NCI-H2107 (cell line): ENCODE results near the gene MDM4.

Source experiments
- DNase-seq: peaks from one replicate; lab custom pipeline; 2025; lab: John Stamatoyannopoulos, UW

The MDM4 gene

DNA sequence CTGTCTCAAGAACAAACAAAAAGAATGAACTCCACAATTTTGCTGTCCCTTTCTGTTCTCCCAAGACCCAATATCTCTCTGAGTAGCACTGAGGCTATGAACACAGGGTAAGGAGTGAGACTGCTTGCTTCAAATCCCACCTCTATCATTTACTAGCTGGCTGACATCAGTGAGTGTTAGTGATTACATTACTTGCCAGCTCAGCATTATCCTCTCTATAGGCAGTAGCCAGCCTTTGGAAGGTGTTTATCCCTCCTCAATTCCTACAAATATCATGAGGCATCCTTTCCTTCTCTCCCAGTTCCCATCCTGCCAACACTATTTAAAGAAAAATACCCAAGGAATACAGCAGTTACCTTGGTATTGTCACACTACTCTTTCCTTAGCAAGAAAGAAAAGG is 24.6 kb upstream of the MDM4 start:
- no peak for DNase-seq

DNA sequence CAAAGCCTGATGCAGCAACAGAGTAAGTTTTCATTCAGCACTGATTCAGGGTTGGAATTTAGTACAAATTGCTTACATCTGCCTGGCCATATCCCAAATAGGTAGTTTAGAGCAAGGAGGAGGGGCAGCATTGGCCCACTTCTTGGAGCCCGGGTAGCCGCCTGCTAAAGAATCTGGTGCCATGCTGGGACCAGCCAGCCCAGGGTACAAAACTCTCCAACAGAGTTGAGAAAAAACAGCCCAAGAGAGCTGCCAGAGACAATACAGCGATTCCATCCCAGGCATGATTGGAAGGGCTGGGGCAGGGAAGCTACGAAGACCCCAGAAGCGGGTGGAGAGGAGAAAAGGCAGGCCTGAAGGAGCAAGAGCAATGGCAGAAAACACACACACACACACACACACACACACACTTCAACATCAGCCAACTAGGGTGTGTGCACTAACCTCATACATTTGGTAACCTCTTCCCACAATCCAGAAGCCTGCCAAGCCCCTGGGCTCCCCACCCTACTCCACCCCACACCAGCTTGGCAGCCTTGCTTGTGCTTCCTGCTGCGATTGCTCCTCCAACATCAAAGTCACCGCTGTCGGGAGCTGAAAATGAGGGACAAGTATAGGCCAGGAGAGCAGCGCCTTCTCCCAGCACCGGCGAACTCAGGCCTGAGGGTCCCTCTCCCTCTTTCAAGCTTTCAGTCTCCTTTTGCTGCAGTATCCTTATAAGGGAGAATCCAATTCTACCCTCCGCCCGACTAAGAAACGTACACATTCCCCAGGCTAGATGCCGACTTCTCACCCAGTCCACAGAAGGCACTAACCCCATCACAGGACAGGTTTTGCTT is 22.8 kb upstream of the MDM4 start:
- peak; percentile 30 for DNase-seq

DNA sequence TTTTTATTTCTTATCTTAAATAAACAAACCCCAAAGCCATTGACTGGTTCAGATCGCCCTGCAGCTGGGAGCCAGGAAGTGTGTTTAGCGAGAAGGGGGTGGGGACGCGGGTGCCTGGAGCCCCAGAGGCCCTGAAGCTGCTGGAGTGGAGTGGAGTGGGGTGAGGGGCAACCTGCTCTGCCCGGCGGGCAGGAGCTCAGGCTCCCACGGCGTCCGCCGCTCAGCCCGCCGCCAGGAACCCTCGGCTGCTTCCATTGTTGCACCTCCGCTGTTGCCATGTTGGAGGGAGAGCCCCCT is 22.3 kb upstream of the MDM4 start:
- peak; percentile 25 for DNase-seq

DNA sequence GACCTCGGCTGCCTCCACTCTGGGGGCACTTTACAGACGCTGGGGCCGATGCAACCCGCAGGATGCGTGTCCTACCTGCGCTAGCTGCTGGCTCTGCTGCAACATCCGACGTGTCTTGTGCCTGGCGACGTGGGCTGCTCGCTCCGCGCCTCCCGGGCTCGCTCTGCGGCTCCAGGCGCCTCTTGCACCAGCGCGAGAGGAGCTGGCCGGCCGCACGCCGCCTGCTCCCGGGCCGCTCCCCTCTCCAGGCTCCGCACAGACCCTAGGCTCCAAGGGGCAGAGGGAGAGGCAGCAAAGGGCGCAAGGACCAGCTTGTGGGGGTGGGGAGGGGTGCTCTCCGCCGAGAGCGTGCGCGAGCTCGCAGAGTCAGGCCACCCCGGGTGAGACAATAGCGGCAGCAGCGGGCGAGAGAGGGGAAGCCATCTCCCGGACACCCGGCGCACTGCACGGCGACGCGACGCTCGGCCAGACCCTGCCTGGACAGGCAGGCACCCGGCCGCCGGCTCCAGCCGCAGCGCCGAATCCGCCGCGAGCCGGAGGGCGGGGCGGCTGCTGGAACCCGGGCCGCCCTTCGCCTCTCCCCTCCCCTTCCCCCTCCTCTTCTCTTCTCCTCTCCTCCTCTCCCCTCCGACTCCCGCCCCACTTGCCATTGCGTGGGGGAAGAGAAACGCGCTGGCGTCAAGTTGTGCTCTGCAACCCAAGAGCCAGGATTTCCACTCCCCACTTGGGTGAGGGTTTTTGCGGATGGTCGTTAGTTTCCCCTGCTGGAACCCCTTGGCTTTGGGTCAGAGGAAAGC is 21.7 kb upstream of the MDM4 start, which contains the start of gene PIK3C2B:
Gene PIK3C2B, minus strand, starts transcription at position 525 of the 797 bp plus-strand sequence. CDS start 25,003 bp downstream, outside the sequence.
- DNase-seq = peak; percentile 64

DNA sequence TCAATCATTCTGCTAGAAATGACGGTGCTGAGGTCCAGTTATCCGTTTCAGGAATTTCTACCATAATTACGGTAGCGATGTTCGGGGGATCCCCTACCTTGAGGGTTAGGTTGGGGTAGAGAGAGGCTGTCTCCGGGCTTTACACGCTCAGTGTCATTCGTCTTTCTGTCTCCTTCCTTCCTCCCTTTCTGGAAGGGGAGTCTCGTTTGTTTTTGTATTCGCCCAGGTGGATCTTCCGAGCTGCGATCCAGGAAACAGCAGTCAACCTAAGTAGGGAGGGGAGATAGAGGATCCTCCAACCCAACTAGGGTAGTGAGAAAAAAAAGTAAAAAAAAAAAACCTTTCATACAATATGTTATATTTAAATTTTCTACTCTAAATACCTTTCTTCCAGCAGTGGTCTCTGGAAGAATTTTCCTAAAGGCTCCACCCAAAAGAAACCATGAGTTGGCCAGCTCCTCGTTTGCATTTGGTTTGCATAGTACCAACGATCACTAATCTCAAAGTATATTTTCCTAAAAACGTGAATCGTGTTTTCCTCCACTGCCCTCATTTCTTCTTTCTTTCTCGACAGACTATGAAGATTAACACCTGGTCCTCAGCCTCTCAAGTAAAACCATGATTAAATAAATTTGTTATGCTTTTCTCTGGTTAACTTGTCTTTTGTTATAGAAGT is 21.0 kb upstream of the MDM4 start:
- DNase-seq = no peak

DNA sequence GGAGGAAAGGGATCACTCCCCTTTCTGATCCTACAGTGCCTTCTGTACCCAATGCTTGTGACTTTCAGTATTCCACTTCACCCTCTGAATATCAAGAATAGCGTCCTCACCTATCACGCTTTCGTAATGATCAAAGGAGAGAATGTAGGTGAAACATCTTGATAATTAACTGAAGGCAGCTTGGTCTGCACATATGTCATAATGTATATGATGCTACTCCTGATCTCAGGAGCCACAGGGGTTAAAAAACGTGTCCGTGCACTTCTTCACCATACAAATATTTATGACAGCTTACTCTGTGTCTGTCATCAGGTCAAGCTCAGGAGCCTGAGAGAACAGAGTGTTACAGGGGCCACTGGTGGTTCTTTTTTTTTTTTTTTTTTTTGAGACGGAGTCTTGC is 20.4 kb upstream of the MDM4 start:
- no peak for DNase-seq

DNA sequence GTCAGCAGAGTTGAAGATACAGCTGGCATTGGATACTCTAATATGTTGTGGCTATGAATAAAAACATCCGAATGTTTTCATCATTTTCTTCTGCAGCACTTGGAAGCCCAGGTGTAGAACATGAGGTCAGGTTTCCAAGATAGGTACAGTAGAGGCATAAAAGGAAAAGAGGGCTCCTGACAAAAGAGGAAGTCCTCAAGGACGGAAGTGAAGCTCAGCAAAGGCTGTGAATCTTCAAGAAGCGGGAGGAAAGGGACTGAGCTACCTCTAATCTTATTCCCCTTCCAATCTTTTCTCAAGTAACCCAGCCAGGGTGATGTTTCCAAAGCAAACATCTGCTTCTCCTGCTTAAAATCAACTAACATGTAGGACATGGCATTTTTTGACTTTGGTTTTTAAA is 17.2 kb upstream of the MDM4 start:
- DNase-seq = no peak

DNA sequence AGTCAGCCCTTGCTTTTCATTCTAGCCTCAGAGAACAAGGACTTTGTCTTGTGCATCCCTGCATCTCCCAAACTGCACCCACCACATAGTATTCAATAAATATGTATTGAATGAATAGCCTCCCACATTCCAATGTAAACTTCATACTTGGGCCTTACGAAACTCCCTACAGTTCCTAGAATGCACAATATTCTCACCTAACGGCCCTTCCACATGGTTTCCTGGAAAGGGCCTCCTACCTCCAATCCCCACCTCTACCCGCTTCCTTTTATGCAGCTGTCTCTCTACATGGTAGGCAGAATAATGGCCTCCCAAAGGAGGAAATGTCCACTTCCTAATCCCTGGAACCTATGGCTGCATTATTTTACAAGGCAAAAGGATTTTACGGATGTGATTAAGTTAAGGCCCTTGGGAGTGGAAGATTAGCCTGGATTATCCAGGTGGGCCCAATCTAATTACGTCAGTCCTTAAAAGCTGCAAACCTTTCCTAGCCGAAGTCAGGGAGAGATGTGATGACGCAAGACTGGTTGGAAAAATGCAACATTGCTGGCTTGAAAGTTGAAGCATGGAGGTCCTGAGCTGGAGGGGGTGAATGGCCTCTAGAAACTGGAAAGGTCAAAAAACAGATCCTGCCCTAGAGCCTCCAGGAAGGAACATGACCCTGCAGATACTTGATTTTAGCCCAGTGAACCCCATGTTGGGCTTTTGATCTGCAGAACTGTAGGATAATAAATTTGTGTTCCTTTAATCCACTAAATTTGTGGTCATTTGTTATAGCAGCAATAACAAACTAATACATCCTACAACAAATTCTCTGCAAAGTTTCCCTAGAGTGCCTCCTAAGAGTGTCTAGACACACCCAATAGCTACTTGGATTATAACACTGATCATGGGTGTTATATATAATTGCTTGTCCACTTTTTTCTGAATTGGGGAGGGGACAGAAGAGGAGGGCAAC is 16.4 kb upstream of the MDM4 start:
- no peak for DNase-seq

DNA sequence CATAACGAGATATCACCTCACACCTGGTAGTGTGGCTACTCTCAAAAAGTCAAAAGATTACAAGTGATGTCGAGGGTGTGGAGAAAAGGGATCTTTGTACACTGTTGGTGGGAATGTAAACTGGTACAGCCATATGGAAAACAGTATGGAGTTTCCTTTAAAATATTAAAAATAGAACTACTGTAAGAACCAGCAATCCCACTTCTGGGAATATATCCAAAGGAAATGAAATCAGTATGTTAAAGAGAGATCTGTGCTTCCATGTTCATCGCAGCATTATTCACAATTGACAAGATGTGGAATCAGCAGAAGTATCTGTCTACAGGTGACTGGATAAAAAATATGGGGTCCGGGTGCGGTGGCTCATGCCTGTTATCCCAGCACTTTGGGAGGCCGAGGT is 14.0 kb upstream of the MDM4 start:
- DNase-seq = no peak

DNA sequence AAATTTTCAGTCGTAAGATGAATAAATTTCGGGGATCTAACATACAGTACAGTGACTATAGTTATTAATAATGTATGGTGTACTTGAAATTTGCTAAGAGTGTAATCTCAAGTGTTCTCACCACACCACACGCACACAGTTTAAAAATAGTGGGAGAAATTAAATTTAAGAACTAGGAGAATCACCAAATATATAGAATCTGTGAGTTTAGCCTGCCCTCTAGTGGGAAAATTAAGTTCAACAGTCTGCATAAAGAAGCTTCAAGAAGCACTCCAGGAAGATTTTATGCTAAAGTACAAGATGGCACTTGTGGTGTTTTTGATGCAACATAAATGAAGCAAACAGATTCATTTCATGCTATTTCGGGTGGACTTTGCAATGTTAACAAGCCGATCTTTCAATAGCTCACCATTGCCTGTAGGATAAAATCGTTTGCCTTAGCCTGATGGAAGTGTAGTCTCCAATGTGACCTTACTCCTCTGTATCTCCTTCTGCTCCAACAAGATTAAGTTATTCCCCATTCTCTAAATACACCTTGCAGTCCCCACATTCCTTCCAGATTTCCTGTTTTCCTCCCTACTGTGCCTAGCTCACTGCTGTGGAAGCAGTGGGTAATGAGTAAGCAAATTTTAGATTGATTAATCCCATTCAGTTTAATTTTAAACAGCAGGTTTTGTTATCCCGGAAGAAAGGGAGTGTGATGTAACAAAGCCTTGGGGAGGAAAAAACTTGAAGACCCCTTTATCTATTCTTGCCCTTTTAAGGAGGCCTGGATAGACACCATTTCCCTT is 12.9 kb upstream of the MDM4 start:
- peak; percentile 87 for DNase-seq

DNA sequence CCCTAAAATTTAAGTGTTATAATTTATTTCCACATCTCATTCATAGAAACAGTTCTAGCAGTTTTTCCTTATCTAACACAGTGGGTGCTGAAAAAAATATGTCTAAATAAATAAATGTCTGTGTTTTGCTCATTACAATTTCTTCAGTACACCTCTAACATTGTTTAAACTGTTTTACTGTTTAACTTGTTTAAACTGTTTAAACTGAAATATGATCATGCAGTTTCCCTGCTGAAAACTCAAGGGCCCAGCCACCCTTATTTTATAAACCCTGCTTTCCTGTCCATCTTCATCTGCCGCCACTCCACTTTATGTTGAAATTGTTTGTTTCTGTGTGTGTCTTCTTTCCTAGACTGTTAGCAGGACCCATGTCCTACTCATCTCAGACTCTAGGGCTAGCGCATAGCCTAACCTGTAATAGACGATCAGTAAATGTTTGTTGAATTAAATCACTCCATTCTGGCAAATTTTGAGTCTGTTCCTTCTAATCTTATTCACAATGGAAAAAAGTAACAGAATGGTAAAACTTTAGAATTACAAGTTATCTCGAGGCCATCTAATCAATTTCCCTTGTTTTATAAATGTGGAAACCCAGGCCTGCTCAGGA is 12.2 kb upstream of the MDM4 start:
- no peak for DNase-seq

DNA sequence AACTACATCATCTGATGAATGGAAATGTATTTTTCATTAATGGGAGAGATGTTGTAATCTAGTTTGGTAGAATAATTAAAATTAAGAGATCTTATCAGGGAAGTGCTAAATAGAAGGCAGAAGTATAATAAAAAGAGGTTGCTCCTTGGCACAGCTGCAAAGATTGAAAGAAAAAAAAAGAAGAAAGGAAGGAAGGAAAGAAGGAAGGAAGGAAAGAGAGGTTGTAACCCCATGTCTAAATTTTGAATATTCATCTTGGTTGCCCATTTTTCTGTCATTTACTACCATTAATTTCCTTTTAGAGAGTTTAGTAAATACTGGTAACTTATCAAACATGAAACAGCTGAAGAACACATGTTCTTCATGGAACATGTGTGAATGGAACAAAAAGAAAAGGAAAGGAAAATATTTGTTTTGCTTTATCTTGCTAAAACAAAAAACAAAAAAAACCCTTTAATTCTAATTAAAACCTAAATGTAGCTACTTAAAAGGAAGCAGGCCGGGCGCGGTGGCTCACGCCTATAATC is 10.5 kb upstream of the MDM4 start:
- no peak for DNase-seq

DNA sequence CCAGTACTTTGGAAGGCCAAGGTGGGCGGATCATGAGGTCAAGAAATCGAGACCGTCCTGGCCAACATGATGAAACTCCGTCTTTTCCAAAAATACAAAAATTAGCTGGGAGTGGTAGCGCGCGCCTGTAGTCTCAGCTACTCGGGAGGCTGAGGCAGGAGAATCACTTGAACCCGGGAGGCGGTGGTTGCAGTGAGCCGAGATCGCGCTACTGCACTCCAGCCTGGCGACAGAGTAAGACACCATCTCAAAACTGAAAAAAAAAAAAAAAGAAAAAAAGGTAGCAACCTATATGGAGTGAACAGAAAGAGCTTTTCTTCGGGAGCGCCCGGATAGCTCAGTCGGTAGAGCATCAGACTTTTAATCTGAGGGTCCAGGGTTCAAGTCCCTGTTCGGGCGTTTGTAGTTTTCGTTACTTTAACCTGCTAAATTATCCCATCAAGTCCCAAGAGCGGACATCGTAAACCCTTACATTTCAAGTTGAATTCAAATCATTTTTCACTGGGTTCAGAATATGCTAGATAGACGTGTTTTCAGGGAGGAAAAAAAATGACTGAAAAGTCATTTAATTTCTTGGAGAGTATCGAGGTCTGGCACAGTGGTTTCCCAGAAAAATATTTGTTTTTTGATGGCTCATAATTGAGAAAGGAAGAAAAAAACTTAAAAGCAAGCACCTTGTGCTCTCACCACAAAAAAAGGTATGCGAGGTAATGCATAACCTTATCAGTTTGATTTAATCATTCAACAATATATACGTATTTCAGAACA is 9.8 kb upstream of the MDM4 start:
- DNase-seq = peak; percentile 70

DNA sequence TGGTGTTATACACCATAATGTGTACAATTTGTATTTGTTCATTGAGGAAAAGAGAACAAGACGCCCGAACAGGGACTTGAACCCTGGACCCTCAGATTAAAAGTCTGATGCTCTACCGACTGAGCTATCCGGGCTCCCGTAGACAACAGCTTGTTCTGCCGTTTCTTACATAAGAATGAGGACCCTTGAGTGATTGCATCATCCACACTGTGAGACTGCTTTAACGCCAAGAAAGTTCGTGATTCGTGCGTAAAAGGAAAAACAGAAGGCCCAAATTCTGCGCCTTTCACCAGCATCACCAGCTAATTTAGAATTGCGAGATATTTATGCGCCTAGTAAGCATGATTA is 9.3 kb upstream of the MDM4 start:
- peak; percentile 93 for DNase-seq

DNA sequence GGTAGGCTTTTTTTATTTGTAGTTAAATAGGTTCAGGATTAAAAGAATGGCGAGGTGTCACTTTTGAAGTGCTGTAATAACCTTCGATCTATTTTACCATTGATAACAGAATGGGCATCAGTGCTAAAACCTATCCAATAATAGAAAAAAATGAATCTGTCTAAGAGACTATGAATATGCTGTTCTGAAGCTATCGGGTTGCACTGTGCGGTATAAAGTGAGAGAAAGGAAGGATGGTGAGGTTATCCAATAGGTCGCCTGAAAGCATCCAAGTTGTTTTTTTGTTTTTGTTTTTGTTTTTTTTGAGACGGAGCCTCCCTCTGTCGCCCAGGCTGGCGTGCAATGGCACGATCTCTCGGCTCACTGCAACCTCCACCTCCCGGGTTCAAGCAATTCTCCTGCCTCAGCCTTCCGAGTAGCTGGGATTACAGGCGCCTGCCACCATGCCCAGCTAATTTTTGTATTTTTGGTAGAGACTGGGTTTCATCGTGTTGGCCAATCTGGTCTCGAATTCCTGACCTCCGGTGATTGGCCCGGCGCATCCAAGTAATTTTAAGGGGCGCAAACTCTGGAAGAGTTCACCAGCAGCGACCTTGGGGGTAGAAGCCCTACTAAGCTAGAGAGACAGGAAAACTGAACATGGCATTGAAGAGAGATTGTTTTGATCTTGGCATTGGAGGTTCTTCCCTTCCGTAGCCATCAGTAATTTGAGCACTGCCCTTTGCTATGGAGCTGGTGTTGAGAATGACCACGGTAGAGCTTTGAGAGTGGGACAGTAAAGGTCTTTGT is 8.7 kb upstream of the MDM4 start:
- no peak for DNase-seq

DNA sequence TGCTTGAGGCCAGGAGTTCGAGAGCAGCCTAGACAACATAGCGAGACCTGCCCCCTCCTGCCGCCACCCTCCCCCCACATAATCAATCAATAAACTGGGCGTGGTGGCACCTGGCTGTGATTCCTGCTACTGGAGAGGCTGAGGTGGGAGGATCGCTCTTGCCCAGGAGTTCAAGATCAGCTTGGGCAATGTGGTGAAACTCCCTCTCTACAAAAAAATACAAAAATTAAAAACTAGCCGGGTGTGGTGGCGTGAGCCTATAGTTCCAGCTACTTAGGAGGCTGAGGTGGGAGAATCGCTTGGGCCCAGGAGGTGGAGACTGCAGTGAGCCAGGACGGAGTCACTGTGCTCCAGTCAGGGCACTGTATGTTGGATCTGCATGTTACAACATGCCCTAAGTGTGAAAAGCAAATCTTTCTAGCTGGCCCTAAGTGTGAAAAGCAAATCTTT is 7.0 kb upstream of the MDM4 start:
- DNase-seq = no peak

DNA sequence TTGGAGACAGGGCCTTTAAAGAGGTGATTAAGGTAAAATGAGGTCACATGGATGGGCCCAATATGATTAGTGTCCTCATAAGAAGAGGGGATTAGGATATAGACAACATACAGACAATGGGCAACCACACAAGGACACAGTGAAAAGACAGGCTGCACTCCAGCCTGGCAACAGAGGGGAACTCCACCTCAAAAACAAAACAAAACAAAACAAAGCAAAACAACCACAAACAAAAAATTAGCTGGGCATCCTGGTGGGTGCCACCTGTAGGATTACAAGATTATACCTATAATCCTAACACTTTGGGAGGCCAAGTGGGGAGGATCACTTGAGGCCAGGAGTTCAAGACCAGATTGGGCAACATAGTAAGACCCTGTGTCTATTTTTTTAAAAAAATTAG is 4.8 kb upstream of the MDM4 start:
- DNase-seq = no peak

DNA sequence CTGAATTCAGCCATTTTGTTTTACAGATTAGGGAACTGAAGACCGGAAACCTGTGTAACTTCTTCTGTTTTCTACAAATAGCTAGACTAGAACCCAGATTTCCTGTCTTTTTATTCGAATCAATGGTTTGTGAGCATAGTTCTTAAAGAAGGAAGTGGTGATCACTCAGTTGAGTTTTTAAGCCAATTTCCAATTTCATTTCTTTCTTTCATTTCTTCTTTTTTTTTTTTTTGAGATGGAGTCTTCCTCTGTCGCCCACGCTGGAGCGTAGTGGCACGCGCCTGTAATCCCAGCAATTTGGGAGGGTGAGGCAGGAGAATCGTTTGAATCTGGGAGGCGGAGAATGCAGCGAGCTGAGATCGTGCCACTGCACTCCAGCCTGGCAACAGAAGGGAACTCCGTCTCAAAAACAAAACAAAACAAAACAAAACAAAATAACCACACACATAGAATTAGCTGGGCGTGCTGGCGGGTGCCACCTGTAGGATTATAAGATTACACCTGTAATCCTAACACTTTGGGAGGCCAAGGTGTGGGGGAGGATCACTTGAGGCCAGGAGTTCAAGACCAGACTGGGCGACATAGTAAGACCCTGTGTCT is 3.0 kb upstream of the MDM4 start:
- no peak for DNase-seq
